Parathyroid adenoma (tissue), 2 donors: ENCODE data around the gene STT3B.

ENCODE experiments used
- H2AFZ ChIP-seq: fragments of 300-600 bp; sonication (generic); one replicate; pipeline ENCODE4 v1.7.0; 2017; ENCODE audit warnings: antibody characterized with exemption, mild to moderate bottlenecking
- H3K27ac ChIP-seq: fragments of 300-600 bp; sonication (generic); one replicate; pipeline ENCODE4 v1.7.0; 2017
- H3K27me3 ChIP-seq: fragments of 300-600 bp; sonication (generic); one replicate; pipeline ENCODE4 v1.7.0; 2017; ENCODE audit warnings: low read length; ENCODE audit not compliant: control insufficient read depth, insufficient read depth
- H3K36me3 ChIP-seq: fragments of 300-600 bp; sonication (generic); one replicate; pipeline ENCODE4 v1.7.0; 2017; ENCODE audit warnings: low read length; ENCODE audit not compliant: control insufficient read depth, insufficient read depth
- H3K4me1 ChIP-seq: fragments of 300-600 bp; sonication (generic); one replicate; pipeline ENCODE4 v1.7.0; 2017; ENCODE audit warnings: control low read depth
- H3K4me2 ChIP-seq: fragments of 300-600 bp; sonication (generic); one replicate; pipeline ENCODE4 v1.7.0; 2017; ENCODE audit warnings: low read length
- H3K4me3 ChIP-seq: fragments of 300-600 bp; sonication (generic); one replicate; pipeline ENCODE4 v1.7.0; 2017; ENCODE audit warnings: low read depth, low read length
- H3K79me2 ChIP-seq: fragments of 300-600 bp; sonication (generic); one replicate; pipeline ENCODE4 v1.7.0; 2017; ENCODE audit warnings: control low read depth
- H3K9ac ChIP-seq: fragments of 300-600 bp; sonication (generic); one replicate; pipeline ENCODE4 v1.7.0; 2017; ENCODE audit warnings: mild to moderate bottlenecking
- H3K9me3 ChIP-seq: fragments of 300-600 bp; sonication (generic); one replicate; pipeline ENCODE4 v1.7.0; 2017; ENCODE audit warnings: low read length; ENCODE audit not compliant: control insufficient read depth
- CTCF ChIP-seq: fragments of 300-600 bp; sonication (generic); IDR thresholded peaks from one replicate; pipeline ENCODE4 v1.7.0; 2017; ENCODE audit warnings: antibody characterized with exemption, mild to moderate bottlenecking
- donor health status: primary hyperparathyroidism.

The STT3B gene

DNA sequence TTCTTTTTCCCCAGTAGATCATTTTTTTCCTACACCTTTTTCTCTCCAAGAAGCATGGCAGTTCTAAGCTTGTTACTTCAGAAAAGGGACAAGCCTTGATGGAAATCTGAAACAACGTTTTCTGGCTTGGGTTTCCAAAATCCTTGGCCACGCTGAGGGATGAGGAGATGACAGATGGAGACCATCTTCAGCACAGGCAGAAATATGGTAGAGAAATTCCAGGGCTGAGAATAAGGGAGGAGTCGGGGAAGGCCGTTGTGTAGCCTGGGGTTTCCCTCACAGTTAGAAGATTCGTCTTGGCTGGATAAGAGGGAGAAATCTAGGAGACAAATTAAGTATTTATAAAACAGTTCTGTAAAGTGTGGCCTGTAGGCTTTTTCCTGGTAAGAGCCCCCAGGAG, 33.9 kb upstream of the STT3B start:
- no peak overlapping the region for H3K27ac ChIP-seq
- H3K4me1 ChIP-seq = no peaks in the 10 kb centered on the region

GRCh38 chr3:31499281-31499680, 33.4 kb upstream of the STT3B start:
- Histone ChIP-seq H3K27ac (no peak overlapping the region), H3K4me1 (no peaks in the 10 kb centered on the region), H3K36me3 (no peaks in the 10 kb centered on the region), H3K4me2 (no peak overlapping the region), H3K9ac (no peak overlapping the region), H2AFZ (no peak overlapping the region), H3K9me3 (no peaks in the 10 kb centered on the region), H3K79me2 (no peaks in the 10 kb centered on the region), H3K4me3 (no peak overlapping the region), H3K27me3 (no peaks in the 10 kb centered on the region)
- TF ChIP-seq CTCF = no peak

More for the DNA sequence above, 33.9 kb upstream of the STT3B start:
- H3K9me3 ChIP-seq = no peaks in the 10 kb centered on the region
- H3K9ac ChIP-seq = no peak overlapping the region
- TF ChIP-seq CTCF = no peak
- H3K4me3 ChIP-seq = no peak overlapping the region
- H3K79me2 ChIP-seq = no peaks in the 10 kb centered on the region
- no peak overlapping the region for H3K4me2 ChIP-seq
- H3K36me3 ChIP-seq = no peaks in the 10 kb centered on the region
- H3K27me3 ChIP-seq = no peaks in the 10 kb centered on the region
- no peak overlapping the region for H2AFZ ChIP-seq

DNA sequence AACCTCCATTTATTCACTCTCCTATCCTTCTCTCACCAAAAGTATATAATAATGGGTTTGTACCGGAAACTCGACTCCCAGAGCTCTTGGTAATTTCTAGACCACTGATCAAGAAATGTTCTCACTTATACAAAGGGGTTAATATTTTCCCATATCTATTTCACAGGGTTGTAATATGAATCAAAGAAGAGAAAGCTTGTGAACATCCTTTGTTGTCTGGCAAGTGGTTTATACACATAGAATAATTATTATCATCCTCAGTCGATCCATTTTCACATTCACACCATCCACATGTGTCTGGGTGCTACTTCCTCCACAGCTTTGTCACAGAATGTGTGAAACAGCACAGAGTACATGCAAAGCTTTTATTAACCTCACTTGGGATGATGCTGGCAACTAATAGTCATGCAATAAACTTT, 29.9 kb upstream of the STT3B start:
- Histone ChIP-seq H3K27me3 (no peaks in the 10 kb centered on the region), H3K4me2 (no peak overlapping the region), H3K9ac (no peak overlapping the region), H3K27ac (no peak overlapping the region), H3K9me3 (no peaks in the 10 kb centered on the region), H3K4me1 (no peaks in the 10 kb centered on the region), H3K4me3 (no peak overlapping the region), H3K79me2 (no peaks in the 10 kb centered on the region), H3K36me3 (no peaks in the 10 kb centered on the region), H2AFZ (no peak overlapping the region)
- no peak for TF ChIP-seq CTCF

DNA sequence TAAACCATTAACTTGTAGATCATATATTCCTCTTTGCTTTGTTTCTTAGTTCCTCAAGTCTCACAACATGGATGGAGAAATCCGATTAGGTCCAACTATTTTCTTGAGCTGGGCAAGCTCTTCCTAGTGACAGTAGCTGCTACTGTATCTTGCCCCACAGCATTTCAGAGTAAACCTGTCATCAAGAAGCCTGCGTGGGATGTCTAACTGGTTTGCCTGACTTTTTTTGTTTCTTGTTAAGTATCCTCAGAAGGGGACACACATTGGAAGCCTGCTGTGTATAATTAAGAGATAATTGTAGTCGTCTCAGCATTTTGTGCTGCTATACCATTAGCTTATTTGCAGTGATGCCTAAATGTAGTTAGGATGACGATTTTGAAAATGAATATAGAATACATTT, 29.3 kb upstream of the STT3B start:
- no peak overlapping the region for H3K4me2 ChIP-seq
- no peaks in the 10 kb centered on the region for H3K4me1 ChIP-seq
- no peaks in the 10 kb centered on the region for H3K27me3 ChIP-seq
- TF ChIP-seq CTCF = no peak
- no peak overlapping the region for H3K27ac ChIP-seq
- no peaks in the 10 kb centered on the region for H3K9me3 ChIP-seq
- no peak overlapping the region for H3K9ac ChIP-seq
- no peak overlapping the region for H2AFZ ChIP-seq
- no peaks in the 10 kb centered on the region for H3K79me2 ChIP-seq
- H3K36me3 ChIP-seq = no peaks in the 10 kb centered on the region
- no peak overlapping the region for H3K4me3 ChIP-seq

DNA sequence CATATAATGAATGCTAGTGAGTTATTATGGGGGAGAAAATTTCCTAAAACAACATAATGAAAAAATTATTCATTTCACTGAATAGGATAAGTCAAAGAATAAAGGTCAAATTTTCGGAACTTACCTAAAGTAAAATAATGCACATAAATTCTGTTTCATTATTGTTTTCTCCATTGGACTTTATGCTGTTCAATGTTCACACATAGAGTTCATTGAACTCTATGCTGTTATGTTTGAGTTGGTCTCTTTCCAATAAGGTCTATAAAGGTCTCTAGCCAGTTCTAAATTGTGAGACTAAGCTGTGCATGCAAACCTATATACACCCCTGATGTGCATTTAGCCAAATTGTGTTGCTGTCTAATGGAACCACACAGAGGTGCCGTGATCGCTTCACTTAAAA, 28.5 kb upstream of the STT3B start:
- Histone ChIP-seq H3K79me2 (no peaks in the 10 kb centered on the region), H3K27ac (no peak overlapping the region), H2AFZ (no peak overlapping the region), H3K4me2 (no peak overlapping the region), H3K9me3 (no peaks in the 10 kb centered on the region), H3K9ac (no peak overlapping the region), H3K4me3 (no peak overlapping the region), H3K4me1 (no peaks in the 10 kb centered on the region), H3K36me3 (no peaks in the 10 kb centered on the region), H3K27me3 (no peaks in the 10 kb centered on the region)
- no peak for TF ChIP-seq CTCF
